ENCODE results near the gene MAP7D1.
A peak's percentile ranks its signal among the peaks of the same experiment; 100 is the strongest.

The MAP7D1 gene

DNA sequence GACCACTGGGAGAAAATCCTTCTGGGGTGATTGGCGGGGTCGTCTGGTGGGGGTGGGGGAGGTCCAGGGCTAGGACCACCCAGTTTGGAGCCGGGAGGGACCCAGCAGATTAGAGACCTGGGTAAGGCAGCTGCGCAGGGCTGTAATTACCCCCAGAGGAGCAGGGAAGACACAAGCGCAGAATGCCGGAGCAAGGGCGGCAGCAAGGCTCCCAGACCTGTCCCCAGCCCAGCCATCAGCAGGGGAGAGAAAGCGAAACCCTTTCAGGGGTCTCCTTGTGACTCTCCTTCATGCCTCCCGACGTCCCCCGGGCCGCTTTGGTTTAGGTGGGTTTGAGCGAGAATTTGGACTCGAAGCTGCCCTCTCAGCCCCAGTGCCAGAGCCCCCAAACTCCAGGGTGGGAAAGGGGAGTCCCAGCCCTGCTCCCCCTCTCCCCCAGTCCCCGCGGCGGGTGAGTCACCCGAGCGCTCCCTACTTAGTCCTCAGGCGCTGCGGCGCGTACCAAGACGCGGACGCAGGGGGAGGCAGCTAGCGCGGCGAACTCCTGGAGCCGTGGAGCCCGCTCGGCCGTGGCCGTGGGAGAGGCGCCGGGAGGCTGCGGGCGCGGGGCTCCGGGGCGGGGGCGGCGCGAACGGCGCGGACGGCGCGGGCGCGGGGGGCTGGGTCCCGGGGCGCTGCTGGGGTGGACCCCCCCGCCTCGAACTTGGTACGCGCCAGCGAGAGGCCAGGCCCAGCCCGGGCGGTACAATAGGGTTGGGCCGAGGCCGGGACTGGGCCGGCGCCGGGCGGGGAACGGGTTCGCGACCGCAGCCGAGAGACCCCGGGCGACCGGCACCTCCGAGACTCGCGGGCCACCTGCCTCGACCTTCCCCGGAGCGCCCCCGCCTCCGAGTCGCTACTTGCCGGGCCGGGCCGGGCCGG, at the start of gene MAP7D1:
MAP7D1 (plus strand) TSS at position 753 of the 921 bp plus-strand sequence. CDS start 258 bp downstream, outside the sequence.
- peak; percentile 90 for DNase-seq

DNA sequence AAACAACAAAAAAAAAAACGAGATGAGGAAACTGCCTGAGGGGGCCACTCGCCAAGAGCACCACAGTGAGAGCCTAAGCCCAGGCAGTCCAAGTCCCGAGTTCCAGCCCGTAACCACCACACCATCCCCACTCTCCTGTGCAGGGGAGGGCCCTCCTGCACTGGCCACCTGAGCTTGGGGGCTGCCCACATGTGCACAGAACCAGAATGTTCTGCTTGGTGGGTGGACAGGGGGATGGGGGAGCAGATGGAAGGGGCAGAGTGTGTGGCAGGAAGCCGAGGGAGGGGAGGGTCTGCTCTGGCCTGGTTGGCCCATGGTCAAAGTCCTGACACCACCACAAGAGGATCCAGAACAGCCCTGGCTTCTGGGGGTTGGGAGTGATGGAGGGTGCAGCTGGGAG, 49.7 kb upstream of the MAP7D1 start:
- DNase-seq: no peak

DNA sequence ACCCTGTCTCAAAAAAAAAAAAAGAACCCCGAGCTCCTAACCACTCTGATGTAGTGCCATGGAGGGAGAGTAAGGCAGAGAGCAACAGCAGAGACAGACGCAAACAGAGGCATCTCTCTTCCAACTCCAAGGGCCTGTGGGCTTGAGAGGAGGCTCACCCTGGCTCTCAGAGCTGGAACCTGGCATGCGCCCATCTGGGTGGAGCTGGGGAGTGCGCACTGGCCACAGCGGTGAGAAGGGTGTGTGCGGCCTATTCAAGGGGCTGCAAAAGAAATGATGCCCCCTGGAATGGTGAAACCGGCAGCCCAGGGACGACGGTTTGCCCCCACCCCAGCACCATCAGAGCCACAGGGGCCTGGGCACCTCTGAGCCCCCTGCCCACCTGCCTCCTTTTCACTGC, 48.6 kb upstream of the MAP7D1 start:
- no peak for DNase-seq

DNA sequence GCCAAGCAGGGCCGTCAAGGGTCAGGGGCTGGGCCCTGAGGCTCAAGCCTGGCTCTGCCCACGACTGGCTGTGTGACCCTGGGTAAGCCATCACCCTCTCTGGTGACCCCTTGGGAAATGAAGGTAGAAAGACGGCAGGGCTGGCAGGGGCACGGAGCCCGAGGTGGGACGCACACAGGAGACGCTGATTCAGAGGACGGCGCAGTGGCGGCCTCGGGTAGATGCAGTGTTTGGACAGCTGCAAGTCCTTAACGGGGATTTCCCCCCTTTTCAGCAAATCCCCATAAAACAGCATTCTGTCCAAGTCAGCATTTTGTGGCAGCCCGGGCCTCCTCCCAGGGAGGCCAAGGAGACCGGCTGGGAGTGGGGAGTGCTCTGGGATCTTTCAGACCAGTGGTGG, 47.6 kb upstream of the MAP7D1 start:
- DNase-seq: peak; percentile 75

DNA sequence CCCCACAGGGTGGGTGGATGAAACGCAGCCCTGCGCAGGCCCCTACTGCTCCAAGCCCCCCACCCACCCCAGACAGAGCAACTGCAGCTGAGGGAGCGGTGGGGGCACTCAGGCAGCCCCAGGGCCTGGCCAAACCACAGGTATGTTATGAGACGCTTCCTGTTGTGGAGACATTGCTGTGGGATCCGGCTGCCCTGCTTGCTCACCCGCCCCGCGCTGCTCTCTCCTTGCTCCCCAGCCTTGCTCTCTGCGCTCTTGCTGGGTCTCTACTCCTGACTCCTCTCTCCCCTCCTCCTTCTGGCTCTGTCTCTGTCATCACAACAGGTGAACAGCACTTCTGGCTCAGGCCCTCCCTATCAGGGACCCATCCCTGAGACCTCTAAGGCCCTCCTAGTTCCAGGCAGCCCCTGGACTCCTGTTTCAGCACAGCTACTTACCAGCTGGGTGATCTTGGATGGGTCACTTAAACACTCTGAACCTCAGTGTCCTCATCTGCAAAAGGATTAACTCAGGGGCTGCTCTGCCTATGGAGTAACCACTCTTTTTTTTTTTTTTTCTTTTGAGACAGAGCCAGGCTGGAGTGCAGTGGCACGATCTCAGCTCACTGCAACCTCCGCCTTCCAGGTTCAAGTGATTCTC, 46.8 kb upstream of the MAP7D1 start:
- peak; percentile 87 for DNase-seq

DNA sequence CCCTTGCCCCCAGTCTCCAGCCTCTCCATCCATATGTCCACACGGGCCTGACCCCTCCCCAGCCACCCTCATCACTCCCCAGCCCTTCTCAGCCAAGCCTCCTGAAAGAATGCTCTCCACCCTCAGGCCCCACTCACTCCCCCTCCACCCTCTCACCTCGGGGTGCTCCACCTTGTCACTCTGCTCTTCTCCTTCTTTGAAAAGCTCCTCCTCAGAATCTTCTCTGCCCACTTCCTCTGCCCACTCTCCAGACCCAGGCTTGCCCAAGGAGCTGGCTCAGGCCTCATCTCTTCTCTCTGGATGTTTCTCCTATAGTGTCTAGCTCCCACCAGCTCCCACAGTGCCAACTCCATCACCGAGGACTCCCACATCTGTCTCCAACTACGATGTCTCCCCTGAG, 44.8 kb upstream of the MAP7D1 start:
- DNase-seq: no peak

DNA sequence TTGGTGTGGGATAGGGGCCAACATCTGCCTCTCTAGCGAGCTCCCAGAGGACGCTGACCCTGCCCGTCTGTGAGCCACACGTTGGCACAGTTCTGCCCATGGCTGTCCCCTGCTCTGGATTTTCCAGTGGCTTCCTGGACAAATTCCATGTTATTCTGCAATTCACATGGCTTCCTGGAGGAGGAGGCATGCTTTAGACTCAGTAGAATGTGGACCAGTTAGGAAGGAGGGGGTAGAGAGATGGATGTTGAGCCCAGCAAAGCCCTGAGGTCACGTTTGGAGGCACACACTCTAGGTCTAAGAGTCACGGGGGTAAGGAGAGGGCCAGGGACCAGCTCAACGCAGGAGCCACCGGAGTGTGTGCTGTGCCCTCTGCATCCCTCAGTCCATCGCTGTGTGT, 43.1 kb upstream of the MAP7D1 start:
- DNase-seq: no peak

DNA sequence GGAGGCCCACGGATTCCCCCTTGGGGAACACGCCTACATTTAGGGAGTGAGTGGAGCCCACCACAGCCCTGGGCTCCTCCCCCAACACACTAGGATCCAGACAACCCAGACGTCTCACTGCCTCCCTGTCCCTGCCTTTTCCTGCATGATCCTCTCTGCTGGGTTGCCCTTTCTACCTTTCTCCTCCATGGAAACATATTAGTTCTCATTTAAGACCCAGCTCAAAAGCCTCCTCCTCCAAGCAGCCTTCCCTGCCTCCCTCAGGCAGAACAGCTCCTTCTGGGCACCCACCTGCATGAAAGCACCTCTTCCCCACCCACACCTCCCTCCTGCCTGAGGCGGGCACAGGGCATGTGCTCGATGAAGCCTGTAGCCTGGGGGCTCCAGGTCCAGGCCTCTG, 41.6 kb upstream of the MAP7D1 start:
- no peak for DNase-seq

DNA sequence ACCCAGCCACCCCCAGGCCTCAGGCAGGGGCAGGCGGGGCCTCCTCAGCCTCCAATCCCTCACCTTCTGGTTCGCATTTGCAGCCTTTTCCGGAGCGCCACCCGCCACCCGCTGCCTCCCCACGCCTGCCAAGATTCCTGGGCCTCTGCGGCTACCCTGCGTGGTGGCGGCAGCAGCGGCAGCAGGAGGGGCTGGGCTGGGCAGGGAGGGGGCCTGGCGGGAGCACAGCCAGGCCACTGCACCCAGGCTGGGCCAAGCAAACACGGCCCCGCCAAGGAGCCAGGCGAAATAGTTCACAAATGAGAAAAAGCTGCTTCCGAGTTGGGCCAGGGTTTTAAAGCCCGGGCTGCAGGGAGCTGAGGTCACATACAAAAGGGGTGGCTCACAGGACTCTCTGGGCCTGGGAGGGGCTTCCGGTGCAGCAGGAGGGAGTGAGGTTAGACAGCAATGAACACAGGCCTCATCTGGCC, 40.7 kb upstream of the MAP7D1 start:
- peak; percentile 83 for DNase-seq

DNA sequence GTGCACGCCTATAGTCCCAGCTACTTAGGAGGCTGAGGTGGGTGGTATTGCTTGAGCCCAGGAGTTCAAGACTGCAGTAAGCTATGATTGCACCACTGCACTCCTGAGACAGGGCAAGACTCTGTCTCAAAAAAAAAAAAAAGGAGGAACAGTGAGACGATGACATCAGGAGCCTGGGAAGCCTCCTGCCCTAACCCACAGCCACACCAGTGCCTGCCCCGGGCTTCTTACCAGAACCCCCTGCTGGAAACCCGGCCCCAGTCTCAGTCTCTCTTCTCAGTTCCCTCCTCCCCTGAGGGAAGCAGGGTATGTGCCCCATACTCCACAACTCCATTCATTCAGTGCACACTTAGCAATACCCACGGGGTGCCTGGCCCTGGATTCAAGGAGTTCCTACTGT, 40.0 kb upstream of the MAP7D1 start:
- DNase-seq: peak; percentile 51

DNA sequence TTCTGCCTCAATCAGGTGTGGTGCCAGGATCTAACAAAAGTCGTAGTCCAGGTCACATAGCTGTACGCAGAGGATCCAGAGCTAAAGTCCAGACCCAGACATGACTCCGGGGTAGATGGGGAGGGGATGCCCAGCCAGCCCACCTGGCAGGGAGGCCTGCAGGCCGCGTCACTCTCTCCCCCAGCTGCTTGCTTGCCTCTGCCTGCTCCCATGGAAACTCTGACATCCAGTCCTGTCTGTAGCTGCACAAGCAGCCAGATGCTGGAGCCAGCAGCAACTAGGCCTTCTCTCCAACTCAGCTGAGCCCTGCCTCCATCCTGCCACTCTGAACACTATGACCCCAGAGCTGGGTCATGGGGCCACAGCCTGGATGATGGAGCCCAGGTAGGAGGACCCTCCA, 39.1 kb upstream of the MAP7D1 start:
- no peak for DNase-seq

DNA sequence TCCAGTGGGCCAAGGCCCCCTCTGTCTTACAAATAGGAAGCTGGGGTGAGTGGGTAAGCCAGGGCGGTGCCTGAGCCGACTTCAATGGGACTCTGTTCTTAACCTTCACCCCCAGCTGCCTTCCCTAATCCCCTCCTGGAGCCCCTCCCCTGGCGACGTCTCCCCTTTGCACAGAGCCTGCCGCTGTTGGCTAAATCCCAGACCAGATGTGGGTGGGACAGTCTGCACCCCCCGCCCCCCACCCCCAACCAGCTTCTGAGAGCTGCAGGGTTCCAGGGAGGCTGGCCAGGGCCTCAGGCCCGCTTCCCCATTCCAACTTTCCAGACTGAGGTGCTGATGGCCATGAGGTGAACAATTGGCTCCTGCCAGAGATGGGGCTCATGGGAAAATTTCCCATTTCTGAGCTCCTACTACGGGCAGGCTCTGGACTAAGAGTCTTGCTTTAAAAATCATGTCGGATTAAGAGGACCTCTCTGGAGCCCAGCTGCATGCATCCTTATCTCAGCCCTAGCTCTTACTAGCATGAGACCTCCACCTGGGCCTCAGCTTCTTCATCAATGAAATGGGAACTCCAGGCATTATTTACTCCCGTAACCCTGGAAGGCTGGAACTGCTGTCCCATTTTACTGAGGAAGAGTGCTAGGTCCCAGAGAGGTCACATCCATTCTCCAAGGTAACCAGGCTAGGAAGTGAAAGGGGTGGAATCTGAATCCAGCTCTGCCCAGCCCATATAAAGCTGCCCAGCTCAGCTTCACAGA, 37.3 kb upstream of the MAP7D1 start:
- no peak for DNase-seq

DNA sequence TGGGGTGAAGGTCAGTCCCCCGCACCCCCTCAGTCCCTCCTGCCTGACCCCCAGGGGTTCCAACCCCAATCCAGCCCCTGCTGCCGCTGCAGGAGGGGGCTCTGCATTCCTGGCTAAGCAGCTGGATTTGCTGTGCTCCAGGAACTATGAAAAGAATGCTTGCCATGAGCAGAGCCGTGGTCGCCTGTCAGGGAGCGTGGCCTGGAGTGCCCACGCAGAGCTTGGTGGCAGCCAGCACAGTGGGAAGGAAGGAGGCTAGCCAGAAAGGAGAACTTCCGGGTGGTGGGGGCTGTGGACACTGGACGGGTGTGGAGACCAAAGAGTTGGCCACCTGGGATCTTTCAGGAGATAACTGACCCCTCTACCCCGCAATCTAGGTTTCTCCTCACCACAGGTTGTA, 36.5 kb upstream of the MAP7D1 start:
- DNase-seq: peak; percentile 26

DNA sequence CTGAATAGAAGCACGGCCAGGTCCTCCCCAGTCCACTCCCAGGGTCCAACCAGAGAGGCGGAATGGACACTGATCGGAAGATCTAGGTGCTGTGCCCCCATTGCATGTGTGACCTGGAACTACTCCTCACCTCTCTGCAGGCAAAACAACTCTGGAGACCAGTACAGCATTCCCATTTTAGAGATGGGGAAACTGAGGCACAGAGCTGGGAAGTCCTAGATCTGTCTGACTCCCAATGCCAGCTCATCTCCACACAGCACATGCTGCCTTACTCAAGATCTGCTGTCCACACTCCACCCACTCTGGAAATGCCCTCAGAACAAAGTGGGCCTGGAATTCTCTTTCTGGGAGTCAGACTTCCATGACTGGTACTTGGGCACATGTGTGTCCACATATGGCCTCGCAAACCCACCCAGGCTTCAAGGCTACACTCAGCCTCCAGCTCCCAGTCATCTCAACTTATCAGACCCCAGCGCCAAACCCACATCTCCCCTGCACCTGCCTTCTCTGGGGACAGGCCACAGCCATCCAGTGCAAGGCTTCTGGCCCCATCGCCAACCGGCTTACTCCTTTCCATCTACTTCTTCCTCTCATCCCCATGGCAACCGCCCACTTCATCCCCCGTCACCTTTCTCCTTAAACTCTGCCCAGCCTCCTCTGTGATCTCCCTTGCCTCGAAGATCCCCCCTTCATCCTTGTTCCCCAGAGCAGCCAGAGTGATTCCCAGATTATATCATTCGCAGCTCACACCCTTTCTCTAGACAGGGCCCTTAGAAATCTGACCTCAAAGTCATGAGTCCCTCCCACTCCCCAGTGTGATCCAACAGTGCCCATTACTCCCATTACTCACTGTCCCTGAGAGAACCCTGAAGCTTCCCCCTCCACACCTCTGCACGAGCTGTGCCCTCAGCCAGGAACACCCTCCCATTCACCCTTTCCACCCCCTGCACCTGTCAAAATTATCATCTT, 33.6 kb upstream of the MAP7D1 start:
- DNase-seq: no peak

DNA sequence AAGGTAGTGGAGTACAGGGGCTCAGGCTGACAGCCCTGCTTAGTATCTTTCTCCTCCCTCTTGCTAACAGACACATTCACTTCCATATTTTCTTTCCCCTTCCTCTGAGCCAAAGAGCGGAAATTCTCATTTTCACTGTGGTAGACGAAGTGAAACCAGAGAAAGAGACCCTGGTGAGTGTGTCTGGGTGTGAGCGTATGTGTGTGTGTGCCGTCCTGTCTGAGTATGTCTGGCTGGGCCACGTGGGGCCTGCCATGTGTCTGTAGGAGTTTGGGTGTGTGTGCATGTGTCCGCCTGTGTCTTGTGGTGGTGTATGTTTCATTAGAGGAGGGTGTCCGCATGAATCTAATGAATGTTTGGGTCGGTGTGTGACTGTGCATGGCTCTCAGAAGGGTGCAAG, 32.6 kb upstream of the MAP7D1 start:
- DNase-seq: peak; percentile 40

DNA sequence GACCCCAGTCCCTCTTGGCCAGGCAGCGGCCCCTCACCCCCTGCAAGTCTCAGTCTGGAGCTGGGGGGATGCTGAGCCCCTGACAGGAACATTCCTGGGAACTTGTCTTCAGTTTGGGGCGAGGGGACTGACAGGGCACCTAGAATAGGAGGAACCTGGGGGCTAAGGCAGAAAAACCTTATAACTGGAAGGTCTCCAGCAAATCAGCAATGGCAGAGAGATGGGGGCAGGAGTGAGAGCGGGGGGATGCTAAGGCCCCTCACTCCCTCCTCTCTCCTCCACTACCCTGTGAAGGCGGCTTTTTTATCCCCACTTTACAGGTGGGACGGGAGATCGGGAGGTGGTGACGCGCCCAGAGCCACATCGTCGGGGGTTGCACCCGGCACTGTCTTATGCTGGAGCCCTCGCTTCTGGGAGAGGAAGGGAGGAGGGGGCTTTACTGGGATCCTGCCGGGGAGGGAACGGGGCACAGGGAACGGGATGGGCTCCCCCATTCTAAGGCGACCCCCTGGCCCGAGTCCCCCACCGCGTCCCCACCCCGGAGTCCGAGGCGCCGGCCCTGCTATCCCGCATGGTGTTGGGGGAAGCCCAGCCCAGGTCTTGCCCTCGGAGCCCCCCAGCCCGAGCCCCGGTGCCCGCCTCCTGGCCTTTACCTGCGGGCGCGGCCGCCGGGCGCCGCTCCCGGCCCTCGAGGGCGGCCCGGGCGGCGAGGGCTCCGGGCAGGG, 31.4 kb upstream of the MAP7D1 start:
- no peak for DNase-seq

DNA sequence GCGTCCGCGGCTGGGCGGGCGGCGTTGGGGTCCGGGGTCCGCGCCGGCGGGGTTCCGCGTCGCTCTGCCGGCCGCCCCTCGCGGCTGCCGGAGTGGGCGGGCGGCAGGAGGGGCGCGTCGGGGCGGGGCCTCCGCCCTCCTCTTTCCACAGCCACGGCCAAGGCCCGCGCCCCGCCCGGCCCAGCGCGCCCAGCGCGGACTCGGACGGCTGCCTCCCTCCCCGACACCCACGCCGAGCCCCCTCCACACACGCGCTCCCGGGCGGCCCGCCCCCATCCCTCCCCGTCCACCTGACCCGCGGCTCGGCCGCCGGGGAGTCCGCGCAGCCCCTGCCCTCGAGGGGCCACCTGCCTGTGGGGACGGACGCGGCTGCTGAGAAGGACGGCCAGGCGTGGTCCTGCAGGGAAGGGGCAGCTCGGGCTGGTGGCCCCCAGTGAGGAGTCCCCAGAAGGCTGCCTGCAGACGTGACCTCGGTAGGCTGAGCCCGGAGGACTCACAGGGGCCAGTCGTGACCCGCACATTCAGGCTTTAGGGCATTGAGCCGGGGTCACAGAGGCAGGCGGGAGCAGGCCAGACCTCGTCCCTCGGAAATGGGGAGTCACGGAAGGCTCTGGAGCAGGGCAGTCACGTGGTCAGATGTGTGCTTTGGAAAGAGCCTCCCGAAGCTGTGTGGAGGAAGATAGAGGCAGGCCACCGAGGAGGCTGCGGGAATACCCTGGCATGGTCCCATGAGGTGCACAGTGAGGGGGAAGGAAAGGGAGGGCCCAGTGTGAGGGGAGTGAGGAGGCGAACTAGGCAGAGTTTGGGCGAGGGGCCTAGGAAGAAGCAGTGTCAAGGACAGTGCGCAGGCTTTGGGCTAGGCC, 30.6 kb upstream of the MAP7D1 start, which contains the start of gene COL8A2:
COL8A2 (minus strand) TSS at position 94 of the 863 bp plus-strand sequence. CDS start 24,980 bp downstream, outside the sequence.
- no peak for DNase-seq

DNA sequence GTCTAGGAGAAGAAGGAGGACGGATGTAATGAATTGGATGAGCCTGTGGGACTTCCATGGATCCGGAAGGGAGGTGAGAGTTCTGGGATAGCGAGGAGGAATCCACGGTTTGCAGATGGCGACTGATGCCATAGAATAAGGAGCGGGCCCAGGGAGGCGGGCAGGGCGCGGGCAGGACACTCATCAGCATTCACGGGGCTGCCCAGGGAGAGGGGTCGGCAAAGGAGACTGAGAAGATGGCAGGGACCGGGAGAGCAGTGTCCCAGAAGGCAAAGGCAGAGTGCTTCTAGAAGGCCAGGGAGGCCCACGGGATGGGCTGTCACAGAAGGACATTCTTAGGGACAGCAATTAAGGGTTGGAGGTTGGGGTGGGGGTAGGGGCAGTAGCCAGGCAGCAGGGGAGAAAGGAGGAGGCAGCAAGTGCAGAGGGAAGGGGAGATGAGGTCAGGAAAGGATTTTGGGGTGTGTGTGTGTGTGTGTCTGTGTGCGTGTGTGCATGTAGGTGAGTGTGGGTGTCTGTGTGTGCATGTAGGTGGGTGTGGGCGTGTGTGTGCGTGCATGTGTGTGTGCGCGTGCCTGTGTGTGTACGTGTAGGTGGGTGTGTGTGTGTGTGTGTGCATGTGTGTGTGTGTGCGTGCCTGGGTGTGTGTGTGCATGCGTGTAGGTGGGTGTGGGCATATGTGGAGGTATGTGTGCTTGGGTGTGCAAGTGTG, 29.8 kb upstream of the MAP7D1 start:
- DNase-seq: no peak

DNA sequence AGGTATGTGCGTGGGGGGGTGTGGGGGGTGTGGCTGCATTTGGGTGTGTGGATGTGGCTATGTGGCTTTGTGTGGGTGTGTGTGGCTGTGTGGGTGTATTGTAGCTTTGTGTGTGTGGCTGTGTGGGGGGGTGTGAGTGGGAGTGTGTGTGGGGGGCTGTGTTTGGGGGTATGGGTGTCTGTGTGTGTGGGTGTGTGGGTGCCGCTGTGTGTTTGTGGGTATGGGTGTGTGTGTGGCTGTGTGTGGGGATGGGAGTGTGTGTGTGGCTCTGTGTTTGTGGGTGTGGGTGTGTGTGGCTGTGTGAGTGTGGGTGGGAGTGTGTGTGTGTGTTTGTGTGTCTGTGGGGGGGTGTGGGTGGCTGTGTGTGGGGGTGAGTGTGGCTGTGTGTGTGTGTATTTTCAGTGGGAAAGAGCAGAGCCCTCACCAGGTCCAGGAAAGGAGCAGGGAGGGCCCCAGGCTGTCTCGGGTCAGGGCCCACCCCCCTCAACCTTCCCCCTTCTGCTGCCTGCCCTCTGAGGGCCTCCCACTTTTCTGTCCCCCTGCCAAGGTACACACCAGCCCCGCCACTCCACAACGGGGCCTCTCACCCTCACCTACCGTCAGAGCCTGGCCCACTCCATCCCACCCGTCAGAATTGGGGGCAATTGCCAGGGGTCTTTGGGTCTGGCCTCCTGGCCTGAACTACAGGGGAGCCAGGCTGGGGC, 29.0 kb upstream of the MAP7D1 start:
- no peak for DNase-seq

All from fibroblast of skin of right biceps (primary cell).